Stimulated activated CD8-positive, alpha-beta memory T cell treated with anti-CD3 and anti-CD28 coated beads, Interleukin-2, amount 100 ng/mL, for 1 hour (primary cell): ENCODE measurements around the gene PHF1.
"Not testable (repeated sequence)": the region's sequence is repeated elsewhere in the genome, so short reads cannot be mapped to it uniquely, and the experiment has no call there.

ENCODE experiments used
- DNase-seq, 2 donors: peaks; one replicate each; pipeline ENCODE4 v3.0.0-alpha.2; 2020; ENCODE audit warnings: low read depth in 2 of 2

Gene PHF1

GRCh38 chr6:33391278-33391921 is 19.4 kb upstream of the PHF1 start, which contains the start of gene KIFC1:
TSS of gene KIFC1 (plus strand) at chr6:33391823. CDS start at chr6:33391986, 163 bp downstream.
- DNase-seq = peak; percentile 98

DNA sequence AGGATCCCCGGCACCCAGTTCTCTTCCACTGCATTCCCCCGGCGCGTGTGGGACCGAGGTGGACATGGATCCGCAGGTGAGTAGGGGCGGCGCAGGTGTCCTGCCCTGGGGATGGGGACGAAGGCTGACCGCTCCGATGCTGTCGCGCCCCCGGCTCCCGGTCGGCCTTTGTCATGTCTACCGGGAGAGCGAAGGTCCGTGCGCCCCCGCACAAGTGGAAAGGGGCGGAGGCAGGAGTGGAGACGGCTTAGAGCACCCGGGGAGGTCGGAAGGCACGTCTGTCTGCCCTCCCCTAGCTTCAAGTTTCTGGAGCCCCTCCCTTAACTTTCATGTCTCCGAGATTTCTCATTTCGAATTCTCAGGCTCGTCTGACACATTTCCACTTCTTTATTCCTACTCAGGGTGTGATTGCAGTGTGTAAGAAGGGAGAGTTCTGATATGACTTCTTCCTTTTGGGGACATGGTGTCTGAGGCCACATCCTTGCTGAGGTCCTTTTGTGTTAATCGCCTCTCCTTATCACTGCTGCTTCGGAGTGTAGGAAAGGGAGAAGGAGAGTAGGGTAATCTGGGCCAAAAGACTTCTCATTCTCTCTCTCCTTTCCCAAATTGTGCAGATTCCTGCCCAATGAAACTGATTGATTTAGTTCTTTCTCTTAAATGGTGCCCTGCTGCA is 18.8 kb upstream of the PHF1 start:
- no peak for DNase-seq

- no peak for DNase-seq
Observed at GRCh38 chr6:33392595-33392948, 18.2 kb upstream of the PHF1 start.

DNA sequence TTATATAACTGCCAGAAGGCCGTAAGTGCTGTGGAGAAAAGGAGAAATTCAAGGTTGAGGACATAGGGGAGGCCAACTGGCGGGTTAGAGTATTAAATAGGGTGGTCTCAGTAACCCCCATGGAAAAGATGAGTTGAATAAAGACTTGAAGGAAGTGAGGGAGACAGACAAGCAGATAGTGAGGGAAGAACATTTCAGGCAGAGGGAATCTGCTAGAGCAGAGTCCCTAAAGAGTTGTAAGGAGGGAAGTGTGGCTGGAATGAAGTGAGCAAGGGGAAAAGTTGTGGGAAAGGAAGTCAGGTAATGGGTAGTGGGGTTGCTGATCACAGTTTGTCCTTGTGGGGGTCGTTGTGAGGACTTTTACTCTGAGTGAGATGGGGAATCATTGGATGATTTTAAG is 17.8 kb upstream of the PHF1 start:
- DNase-seq = no peak

GRCh38 chr6:33397541-33397940 is 13.3 kb upstream of the PHF1 start:
- DNase-seq = no peak

DNA sequence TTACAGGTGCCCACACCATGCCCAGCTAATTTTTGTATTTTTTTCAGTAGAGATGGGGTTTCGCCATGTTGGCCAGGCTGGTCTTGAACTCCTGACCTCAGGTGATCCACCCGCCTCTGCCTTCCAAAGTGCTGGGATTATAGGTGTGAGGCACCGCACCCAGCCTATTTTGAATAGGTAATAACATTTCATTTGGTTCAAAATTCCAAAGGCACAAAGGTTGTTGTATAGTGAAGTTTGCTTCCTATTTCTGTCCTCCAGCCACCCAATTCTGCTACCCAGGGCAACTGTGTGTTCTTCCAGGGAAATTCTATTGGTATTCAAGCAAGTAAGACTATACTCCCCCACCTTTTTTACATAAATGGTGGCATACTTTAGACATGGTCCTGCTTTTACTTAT is 12.2 kb upstream of the PHF1 start:
- DNase-seq = not testable (repeated sequence)

GRCh38 chr6:33399881-33400280 is 10.9 kb upstream of the PHF1 start:
- DNase-seq = not testable (repeated sequence)

DNA sequence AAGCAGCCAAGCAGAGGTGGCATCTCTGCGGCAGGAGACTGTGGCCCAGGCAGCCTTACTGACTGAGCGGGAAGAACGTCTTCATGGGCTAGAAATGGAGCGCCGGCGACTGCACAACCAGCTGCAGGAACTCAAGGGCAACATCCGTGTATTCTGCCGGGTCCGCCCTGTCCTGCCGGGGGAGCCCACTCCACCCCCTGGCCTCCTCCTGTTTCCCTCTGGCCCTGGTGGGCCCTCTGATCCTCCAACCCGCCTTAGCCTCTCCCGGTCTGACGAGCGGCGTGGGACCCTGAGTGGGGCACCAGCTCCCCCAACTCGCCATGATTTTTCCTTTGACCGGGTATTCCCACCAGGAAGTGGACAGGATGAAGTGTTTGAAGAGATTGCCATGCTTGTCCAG is 5.9 kb upstream of the PHF1 start:
- DNase-seq = no peak

- DNase-seq = no peak
Observed at GRCh38 chr6:33405386-33405940, 5.4 kb upstream of the PHF1 start.

DNA sequence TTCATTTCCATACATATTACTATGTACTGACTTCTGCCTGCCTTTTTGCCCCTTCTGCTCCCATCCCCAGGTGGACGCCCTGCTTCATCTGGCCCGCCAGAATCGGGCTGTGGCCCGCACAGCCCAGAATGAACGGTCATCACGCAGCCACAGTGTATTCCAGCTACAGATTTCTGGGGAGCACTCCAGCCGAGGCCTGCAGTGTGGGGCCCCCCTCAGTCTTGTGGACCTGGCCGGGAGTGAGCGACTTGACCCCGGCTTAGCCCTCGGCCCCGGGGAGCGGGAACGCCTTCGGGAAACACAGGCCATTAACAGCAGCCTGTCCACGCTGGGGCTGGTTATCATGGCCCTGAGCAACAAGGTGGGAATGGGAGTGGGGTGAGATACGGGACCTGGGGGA is 4.7 kb upstream of the PHF1 start:
- DNase-seq = no peak

DNA sequence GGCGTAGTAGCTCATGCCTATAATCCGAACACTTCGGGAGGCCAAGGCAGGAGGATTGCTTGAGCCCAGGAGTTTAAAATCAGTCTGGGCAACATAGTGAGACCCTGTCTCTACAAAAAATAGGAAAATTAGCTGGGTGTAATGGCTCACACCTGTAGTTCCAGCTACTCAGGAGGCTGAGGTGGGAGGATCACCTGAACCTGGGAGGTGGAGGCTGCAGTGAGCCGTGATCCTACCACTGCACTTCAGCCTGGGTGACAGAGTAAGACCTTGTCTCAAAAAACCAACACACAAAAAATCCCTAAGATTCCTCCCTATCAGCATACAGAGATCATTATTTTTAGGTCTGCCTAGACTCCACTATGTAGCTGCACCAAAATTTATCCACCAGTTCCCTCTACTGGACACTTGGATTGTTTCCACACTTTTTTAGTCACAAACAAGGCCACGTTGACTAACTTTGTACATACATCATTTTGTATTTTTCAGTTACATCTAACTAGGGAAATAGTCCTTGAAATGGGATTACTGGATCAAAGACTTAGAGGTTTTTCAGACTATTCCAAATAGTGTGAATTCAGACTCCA is 3.6 kb upstream of the PHF1 start:
- DNase-seq = no peak

- DNase-seq = peak; percentile 98 to 99
Observed at GRCh38 chr6:33410050-33410710, 634 bp upstream of the PHF1 start.

DNA sequence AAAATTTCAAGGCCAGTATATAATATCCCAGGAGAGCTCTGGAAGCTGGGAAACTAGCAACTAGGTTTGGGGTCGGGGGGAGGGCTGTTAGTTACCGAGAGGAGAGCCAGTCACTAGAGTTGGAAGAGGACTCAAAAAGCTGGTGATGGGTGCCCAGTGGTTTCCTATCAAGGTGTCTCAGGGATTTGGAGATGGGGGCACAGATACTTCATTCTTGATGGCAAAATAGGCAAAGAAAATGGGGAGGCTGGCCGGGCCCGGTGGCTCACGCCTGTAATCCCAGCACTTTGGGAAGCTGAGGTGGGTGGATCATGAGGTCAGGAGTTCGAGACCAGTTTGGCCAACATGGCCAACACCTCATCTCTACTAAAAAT is 805 bp downstream of the PHF1 start:
- DNase-seq = no peak

- DNase-seq = no peak
Observed at GRCh38 chr6:33412140-33413009, 1.6 kb downstream of the PHF1 start.

GRCh38 chr6:33413241-33414120 is 2.7 kb downstream of the PHF1 start:
- DNase-seq = no peak

GRCh38 chr6:33414592-33415271 is 3.9 kb downstream of the PHF1 start:
- DNase-seq = no peak

- DNase-seq = no peak
Observed at GRCh38 chr6:33415831-33416230, 5.0 kb downstream of the PHF1 start.

DNA sequence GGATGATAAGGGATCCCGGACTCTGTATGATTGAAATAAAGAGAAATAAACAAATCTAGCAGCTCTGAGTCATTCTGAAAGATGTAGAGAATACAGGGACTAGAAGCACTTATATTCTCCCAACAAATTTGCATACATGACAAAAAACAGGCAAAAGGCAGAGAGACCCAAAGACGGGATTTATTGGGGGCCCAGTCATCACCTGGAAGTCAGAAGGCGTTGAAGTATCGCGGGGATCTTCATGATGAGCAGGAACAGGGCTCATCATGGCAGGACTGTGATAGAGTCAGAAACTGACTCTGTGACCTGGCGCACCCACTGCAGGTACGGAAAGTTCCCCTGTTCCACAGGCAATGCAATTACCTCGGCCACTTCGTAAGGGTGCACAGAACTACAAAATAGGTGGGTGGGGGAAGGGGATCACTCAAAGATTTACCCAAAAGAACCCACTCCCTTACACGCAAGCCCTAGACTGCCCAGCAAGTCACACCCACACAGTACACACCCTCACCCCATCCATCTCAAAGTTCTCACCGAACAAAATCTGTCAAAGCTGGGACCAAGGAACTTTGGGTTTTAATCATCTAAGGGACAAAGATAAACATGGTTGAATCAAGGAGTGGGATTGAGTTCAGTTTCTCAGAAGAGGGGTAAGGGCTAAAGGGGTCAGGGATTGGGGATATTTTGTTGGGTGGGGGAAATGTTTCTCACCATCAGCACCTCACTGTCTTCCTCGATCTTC is 5.7 kb downstream of the PHF1 start:
- DNase-seq = no peak
